HG03280 (cell line): ENCODE measurements around the gene WDR46.

Source experiments
- ATAC-seq: cut with Tn5 transposase; IDR thresholded peaks from one replicate; pipeline ENCODE4 v1.9.1; 2021; ENCODE audit warnings: mild to moderate bottlenecking, moderate library complexity; ENCODE audit not compliant: unreplicated experiment

Gene WDR46, protein sequence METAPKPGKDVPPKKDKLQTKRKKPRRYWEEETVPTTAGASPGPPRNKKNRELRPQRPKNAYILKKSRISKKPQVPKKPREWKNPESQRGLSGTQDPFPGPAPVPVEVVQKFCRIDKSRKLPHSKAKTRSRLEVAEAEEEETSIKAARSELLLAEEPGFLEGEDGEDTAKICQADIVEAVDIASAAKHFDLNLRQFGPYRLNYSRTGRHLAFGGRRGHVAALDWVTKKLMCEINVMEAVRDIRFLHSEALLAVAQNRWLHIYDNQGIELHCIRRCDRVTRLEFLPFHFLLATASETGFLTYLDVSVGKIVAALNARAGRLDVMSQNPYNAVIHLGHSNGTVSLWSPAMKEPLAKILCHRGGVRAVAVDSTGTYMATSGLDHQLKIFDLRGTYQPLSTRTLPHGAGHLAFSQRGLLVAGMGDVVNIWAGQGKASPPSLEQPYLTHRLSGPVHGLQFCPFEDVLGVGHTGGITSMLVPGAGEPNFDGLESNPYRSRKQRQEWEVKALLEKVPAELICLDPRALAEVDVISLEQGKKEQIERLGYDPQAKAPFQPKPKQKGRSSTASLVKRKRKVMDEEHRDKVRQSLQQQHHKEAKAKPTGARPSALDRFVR

GRCh38 chr6:33288921-33289783 is at the start of gene WDR46, which contains the start of gene PFDN6:
WDR46 (minus strand) TSS chr6:33289239; CDS start chr6:33289170, 69 bp downstream.
PFDN6 (plus strand) TSS chr6:33289601; CDS start chr6:33289857, 256 bp downstream.
- peak; percentile 87 for ATAC-seq

GRCh38 chr6:33336495-33336894 is 47.5 kb upstream of the WDR46 start:
- no peak for ATAC-seq

DNA sequence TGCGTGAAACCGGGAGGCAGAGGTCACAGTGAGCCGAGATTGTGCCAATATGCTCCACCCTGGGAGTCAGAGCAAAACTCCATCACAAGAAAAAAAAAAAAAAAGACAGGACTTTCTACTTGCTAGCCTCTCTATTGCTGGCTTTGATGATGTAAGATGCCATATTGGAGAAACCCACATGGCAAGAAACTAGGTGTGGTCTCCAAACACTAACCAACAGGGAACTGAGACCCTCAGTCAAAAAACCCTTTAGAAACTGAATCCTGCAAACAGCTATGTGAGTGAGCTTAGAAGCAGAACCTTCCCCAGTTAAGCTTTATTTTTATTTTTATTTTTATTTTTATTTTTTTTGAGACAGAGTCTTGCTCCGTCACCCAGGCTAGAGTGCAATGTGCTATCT is 46.9 kb upstream of the WDR46 start:
- ATAC-seq, result no peak

GRCh38 chr6:33333666-33334065 is 44.6 kb upstream of the WDR46 start:
- no peak for ATAC-seq

GRCh38 chr6:33330736-33331135 is 41.7 kb upstream of the WDR46 start:
- no peak for ATAC-seq

DNA sequence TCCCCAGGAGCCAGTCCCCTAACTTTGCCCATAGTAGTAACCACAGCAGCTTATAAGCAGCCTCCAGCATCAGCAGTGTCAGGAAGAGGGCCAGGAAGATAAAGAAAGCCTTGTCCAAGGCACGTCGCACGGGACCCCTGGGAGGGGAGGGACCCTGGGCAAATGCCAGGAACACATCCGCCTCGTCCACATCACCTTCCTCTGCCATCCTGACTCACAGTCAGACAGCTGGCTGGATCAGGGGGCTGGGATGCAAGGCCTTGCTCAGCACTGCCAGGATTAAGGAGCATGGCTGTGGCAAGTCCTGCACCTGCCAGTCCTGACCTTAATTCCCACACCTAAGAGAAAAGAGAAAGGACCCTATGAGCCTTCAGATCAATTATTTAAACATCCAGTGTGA is 40.0 kb upstream of the WDR46 start:
- no peak for ATAC-seq

DNA sequence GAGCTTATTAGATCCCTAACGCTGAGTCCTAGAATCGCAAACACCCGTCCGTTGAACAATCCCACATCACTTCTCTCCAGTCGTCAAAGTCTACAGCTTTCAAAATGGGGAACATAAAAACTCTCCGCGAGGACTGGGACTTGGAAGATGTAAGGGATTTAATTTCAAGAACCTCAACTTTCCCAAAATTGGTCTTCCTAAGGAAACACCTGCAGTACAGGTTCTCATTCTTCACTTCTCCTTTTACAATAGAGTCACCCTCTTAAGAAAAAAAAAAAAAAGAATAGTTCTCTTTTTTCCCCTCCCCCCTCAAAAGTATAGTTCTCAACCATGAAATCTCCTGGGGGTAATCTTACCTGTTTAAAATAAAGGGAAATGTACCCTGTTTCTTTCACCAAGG is 35.1 kb upstream of the WDR46 start:
- ATAC-seq, result no peak

- peak; percentile 7 for ATAC-seq
Measured at GRCh38 chr6:33323623-33323948, 34.5 kb upstream of the WDR46 start.

- no peak for ATAC-seq
Measured at GRCh38 chr6:33321227-33321626, 32.2 kb upstream of the WDR46 start.

DNA sequence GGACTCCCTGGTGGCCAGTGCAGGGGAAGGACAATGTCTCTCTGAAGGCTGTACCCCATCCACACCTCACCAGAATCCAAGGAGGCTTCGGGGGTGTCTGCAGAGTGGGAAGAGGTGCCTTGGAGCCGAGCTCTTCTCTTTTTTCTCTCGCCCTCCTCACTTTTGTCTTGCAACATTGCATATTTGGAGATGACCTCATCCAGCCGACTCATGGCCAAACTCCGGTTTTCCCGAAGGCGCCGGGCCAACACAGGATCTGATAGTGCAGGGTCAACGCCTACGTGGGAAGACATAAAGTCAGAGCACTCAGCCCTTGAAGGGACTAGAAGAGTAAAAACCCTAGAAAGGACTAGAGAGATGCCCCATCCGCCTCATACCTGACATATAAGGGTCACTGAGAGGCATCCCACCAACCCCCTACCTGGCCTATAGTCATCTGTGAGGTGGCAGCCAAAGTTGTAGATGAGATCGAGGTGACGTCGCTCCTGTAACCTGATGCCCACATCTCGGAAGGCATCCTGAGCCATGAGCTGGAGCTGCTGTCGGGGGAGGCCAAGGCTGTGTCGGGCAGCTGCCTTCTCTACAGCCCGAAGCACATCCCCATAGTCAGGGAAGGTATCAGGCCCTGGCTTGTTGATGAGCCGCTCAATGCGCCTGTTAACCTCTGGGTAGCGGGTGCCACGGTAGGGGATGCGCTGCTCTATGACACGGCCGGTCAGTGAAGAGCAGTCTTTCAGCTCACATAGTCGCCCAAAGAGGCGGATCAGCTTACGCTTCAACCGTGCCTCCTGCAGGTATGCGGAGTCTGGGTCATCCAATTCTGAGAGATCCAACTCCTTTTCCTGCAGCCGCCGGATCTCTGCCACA is 31.5 kb upstream of the WDR46 start:
- ATAC-seq, result no peak

DNA sequence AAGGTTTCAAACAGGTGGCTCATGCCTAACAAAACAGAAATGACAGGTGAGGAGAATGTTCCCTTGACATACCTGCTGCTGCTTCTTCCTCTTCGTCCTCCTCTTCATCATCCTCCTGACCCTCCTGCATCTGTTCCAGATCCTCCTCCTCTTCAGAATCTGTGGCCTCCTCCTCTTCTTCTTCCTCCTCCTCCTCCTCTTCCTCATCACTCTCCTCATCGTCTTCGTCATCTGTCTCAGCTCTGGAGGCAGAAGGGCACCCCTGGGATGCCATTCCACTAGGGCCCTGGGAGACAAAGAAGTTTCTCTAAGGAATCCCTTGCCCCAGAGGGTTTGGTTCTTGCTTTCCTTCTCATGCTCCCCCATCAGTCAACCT is 30.9 kb upstream of the WDR46 start:
- no peak for ATAC-seq

- no peak for ATAC-seq
Measured at GRCh38 chr6:33318426-33319073, 29.5 kb upstream of the WDR46 start.

GRCh38 chr6:33317669-33318425 is 28.8 kb upstream of the WDR46 start, which contains the start of gene ZBTB22:
ZBTB22 (minus strand) TSS chr6:33317744; CDS start chr6:33316916, 828 bp downstream.
- peak; percentile 54 for ATAC-seq

DNA sequence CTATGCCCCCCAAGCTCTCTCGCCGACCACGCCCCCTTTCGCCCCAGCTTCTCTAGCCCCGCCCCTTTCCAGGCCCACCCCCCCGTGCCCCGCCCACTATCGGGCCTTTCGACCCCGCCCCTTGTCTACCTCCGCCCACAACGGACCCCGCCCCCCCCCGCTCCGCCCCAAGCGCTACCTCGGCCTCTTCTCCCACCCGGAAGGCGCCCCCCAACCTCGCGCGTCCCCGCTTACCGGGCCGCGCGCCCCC is 28.3 kb upstream of the WDR46 start:
- ATAC-seq, result no peak

- no peak for ATAC-seq
Measured at GRCh38 chr6:33316603-33317418, 27.8 kb upstream of the WDR46 start.

GRCh38 chr6:33315793-33316602 is 27.0 kb upstream of the WDR46 start:
- ATAC-seq, result no peak

DNA sequence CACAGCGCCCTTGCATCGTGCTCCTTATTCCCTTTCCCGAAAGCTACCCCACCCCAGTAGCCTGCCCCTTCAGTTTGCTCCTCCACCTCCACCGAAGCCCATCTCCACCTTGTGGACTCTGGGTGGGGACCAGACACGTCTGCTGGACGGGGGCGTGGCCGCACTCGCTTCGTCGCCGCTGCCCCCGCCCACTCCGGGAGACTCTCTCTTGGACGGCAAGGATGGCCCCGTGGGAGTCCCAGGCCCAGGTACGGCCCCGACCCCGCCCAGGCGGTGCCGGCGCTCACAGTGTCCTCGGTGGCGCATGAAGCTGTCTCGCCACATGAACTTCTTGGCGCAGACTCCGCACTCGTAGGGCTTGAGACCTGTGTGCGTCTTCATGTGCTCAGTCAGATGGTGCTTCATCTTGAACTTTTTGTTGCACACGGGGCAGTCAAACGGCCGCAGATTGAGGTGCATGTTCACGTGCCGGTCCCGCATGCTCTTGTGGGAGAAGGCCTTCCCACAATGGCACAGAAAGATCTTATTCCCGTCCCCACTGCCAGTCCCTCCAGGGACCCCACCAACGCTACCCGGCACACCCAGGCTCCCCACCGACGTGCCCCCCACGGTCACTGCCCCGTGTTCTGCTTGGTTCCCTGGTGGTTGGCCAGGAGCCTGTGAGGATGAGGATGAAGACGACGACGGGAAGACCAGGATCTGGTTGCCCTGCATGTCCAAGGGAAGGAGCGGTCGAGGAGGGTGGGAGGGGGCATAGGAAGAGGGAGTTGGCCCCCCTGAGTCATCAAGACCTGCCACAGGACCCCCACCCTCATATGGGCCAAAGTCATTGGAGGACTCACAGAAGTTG is 26.1 kb upstream of the WDR46 start:
- ATAC-seq, result no peak
